AML-193 (cell line): ENCODE measurements around the gene INTS7.

Experiments used
- DNase-seq, 2 experiments: peaks; one replicate each; lab custom pipeline; 2025; lab: John Stamatoyannopoulos, UW

INTS7 gene, protein sequence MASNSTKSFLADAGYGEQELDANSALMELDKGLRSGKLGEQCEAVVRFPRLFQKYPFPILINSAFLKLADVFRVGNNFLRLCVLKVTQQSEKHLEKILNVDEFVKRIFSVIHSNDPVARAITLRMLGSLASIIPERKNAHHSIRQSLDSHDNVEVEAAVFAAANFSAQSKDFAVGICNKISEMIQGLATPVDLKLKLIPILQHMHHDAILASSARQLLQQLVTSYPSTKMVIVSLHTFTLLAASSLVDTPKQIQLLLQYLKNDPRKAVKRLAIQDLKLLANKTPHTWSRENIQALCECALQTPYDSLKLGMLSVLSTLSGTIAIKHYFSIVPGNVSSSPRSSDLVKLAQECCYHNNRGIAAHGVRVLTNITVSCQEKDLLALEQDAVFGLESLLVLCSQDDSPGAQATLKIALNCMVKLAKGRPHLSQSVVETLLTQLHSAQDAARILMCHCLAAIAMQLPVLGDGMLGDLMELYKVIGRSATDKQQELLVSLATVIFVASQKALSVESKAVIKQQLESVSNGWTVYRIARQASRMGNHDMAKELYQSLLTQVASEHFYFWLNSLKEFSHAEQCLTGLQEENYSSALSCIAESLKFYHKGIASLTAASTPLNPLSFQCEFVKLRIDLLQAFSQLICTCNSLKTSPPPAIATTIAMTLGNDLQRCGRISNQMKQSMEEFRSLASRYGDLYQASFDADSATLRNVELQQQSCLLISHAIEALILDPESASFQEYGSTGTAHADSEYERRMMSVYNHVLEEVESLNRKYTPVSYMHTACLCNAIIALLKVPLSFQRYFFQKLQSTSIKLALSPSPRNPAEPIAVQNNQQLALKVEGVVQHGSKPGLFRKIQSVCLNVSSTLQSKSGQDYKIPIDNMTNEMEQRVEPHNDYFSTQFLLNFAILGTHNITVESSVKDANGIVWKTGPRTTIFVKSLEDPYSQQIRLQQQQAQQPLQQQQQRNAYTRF

DNA sequence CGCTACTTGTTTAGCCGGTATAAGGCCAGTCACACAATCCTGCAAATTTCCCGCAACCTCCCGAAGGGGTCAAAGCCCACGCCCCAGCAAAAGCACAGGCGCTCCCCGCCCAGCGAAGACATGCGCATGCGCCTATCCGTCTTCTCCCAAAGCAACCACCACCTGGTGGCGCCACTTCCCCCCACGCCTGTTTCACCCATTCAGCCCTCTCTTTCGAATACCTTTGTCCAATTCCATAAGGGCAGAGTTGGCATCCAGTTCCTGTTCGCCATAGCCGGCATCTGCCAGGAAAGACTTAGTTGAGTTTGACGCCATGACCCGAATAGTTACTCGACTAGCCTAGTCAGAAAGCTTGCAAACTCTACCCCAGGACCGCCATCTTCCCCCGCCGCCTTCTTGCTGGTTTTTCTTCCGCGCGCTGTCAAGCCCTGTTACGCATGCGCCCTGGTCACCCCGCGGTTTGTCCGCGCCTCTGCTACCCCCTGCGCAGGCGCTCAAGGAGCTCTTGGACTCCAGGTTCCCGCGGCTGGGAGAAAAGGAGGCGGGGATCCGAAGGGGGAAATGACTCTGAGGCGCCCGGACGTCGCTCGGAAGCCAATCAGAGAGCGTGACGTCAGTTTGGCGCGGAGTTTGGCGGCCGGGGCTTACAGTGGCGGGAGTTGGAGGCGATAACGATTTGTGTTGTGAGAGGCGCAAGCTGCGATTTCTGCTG is at the start of gene INTS7, which contains the start of gene DTL:
INTS7 (minus strand) TSS at position 435 of the 712 bp plus-strand sequence; CDS start at position 315, 120 bp downstream.
DTL (plus strand) TSS at position 626 of the 712 bp plus-strand sequence. CDS start 143 bp downstream, outside the sequence.
- peak; percentile 99 for DNase-seq

DNA sequence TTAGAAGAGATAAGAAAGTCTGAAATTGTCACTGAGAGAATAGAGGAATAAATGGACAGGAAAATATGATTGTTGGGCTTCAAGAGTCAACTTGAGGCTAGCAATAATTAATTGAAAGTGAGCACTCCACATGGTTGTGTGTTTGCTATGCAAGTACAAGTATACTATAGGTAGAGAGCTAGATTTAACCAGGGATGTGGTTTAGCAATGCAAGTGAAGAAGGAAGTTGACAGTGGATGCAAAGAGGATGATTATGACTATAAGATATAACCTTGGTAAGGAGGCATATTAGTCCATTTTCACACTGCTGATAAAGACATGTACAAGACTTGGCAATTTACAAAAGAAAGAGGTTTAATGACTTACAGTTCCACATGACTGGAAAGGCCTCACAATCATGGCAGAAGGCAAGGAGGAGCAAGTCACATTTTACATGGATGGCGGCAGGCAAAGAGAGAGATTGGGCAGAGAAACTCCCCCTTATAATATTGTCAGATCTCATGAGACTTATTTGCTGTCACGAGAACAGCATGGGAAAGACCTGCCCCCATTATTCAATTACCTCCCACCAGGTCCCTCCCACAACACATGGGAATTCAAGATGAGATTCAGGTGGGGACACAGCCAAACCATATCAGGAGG is 47.5 kb upstream of the INTS7 start:
- DNase-seq: no peak

DNA sequence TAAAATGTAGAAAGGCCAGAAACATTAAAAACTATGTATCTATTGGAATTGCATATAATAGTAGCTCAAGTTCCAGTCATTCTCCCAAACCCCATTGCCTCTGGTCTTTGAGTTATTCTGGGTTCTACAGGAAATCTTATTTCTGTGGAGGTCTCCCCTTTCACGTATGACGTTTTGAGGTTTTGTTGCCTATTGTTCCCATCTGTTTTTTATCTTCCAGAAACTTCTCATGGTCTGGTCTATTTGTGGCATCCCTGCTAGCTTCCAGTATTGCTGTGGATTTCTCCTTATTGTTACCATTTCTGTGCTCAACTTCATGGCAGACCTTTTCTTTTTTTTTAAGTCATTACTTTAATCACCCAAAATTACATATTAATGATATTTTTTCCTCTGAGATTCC is 43.5 kb upstream of the INTS7 start:
- DNase-seq: no peak

DNA sequence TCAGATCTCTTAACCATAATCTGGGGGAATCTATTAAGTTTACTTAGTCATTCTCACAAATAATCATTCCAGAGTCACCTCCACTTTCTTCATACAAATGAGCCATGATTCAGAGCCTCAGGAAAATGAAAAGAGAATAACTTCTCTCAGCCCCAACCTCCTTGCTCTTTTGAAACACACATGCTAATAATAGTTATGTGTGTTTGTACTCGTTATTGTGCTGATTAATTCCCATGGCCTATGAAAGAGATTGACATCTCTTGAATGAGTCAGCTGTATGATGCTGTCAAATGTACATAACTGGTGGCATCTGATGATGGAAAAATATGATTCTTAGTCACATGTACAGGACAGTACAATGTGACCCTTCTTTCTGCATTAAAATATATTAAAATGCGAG is 41.7 kb upstream of the INTS7 start:
- DNase-seq: no peak

DNA sequence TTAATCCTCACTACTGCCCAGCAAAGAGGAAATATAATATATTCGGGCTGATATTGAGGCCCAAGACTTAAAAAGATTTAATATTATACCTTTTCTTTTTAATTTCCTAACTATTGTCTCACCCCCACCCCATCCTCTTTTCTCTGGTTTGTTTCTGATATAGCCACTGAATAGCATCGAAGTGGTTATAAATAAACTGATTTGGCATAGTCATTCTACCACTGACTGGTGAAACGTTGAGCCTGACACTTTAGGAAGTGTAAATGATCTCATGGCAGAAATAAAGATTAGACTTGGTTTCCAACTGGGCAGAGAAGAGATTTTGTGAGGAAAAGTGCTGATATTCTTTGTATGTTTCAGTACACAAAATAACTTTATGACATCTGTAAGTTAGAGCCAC is 39.5 kb upstream of the INTS7 start:
- no peak for DNase-seq

DNA sequence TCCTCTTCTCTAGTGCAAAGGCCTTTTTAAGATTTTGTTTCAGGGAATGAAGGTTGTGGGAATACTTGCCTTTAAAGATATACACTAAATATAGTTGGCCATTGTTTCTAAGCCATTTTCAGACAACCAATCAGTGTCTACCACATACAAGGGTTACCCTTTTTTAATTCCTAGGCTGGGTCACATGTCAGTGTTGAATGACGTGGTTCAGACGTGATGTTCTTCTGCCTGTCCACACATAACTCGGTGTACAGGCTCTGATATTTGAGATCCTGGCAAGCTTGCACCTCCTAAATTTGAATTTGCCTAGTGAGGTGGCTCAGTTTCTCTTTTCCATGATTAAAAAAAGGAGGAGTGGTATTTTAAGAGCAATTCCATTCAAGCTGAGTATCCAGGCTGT is 39.0 kb upstream of the INTS7 start:
- DNase-seq: no peak

DNA sequence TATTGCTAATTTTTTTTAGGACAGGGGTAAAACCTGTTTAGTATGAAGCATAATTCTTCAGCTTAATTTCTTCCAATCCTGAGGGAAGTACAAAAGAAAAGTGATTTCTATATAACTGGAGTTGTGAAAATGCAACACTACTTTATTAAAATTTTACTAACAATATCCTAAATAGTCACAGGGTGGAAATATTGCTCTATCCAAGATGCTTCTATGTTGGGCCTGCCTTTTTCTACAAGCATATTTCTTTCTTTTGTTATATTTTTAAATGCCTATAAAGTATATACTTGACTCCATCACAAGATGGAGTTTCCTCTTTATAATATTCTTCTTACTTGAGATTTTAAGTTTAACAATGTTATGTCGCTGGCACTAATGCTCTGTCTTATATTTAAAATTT is 38.1 kb upstream of the INTS7 start:
- DNase-seq: no peak

DNA sequence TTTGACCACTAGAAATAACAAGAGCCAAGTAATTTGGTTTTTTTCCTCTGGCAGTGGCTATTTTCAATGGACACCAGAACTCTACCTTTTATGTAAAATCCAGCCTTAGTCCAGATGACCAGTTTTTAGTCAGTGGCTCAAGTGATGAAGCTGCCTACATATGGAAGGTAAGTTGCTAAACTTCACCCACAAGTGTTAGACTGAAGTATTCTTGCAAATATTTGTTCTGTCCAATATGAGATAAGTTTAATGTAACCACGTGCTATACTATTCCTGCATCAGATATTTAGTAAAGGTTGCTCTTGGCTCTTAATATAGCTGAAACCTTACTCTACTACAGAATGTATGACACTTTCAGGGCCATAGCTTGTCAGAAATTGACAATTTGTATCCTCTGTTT is 36.7 kb upstream of the INTS7 start:
- DNase-seq: no peak

DNA sequence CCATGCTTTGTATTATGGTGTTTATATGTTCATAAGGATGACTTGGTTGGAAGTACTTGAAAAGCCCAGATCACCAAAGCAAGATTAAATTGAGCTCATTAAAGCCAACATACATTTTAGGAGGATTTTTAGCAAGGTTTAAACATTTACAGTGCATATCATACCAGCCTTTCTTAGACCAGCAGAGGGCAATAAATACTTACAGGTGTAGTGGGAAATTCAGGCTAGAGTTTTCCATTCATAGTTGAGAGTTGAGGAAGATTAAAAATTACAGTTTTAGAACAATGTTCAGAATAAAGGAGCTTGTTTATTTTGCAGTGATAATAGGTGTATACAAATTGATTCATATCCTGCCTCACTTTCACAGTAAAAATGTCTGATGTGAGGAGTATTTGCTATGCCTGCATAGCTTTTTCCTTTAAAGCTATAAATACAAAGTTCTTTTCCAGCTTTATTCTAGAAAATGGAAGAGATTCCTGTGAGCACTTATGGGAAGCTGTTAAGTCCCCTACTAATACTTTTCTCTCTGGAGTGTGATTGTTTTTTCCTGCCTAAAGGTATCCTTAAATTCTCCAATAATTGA is 35.5 kb upstream of the INTS7 start:
- DNase-seq: peak; percentile 18 to 35

DNA sequence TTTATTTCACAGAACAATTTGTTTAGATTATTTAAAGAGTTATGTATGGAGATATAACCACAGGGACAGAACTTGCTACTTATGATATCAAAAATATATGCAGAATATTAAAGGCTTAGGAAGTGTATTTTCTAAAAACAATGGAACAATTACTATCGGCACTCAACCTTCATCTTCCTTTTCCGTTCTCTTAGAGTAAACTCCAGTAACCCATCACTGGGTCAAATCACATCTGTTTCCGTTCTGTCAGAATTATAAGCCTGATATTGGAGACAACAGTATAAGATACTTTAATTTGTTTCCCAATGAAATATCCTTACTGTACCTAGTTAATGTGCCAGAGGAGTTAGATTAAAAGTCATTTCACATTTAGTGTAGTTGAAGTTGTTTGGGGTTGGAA is 32.4 kb upstream of the INTS7 start:
- no peak for DNase-seq

DNA sequence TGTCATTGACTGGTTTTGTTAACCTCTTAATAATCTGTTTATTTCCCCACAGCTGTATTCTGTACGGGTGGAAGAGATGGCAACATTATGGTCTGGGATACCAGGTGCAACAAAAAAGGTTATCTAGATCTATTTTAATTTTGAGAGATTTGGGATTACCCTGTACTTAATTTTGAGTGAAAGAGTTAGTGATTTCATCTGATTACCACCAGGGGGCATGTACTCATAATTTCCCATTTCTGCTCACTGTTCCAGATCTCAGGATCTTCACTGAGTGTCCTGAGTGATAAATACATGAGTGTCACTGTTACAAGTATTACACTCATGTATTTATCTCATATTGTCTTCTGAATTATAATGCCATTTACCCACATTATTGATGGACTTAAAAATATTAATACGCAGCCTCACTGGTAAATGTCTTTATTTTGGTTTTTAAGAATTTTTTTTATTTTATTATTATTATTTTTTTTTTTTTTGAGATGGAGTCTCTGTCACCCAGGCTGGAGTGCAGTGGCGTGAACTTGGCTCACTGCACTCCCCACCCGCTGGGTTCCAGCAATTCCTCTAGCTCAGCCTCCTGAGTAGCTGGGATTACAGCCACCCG is 27.6 kb upstream of the INTS7 start:
- peak; percentile 64 to 66 for DNase-seq

DNA sequence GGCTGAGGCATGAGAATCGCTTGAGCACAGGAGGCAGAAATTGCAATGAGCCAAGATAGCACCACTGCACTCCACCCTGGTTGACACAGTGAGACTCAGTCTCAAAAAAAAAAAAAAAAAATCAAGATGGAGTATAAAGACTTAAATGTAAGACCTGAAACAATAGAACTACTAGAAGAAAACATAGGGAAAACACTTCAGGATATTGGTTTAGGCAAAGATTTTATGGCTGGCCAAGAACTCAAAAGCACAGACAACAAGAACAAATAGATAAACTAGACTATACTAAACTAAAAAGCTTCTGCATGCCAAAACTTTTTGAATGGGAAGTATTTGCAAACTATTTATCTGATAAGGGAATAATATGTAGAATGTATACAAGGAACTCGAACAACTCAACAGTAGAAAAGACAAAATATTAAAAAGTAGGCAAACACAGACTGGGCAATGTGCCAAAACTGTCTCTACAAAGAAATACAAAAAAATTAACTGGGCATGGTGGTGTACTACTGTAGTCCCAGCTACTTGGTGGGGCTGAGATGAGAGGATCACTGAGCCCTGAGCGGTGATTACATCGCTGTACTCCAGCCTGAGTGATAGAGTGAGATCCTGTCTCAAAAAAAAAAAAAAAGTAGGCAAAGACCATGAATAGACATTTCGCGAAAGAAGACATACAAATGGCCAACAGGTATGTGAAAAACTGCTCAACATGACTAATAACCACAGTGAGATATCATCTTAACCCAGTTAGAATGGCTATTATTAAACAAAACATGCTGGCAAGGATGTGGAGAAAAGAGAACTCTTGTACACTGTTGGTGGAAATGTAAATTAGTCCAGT is 25.5 kb upstream of the INTS7 start:
- DNase-seq: no peak

DNA sequence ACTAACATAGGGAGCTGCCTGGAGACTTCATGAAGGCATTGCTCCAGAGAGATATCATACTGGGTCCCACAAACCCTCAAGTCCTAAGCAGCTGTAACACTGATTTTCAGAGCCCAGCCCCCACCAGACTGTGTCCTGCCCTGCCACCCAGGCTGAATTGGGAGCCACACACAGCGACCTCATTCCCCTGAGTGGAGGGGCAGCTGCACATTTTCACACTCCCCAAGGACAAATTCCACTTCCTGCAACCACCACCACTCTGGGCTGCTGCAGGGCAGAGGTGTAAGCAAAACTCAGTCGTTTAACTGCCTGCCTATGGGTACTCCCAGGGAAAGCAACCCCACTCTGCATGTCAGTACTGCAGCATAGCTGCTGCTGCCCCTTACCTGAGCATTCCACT is 20.0 kb upstream of the INTS7 start:
- DNase-seq: no peak

DNA sequence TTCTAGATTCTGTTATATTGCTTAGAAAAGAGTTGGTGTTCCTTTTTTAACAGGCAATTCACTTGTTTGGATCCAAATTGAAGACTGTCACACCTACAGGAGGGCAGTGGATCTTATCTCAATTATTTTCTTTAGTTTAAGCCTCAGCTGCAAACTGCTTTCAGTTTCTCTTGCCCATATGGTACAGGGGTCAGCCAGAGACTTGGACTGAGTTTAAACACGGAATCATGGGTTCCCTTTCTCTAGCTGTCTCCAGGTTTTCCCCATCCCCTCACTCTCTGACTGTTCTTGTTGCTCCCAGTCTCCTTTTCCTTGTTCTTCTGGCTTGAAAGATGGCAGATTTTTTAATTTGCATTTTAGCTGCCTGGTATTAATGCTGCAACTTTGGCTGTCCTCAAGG is 18.6 kb upstream of the INTS7 start:
- DNase-seq: no peak

DNA sequence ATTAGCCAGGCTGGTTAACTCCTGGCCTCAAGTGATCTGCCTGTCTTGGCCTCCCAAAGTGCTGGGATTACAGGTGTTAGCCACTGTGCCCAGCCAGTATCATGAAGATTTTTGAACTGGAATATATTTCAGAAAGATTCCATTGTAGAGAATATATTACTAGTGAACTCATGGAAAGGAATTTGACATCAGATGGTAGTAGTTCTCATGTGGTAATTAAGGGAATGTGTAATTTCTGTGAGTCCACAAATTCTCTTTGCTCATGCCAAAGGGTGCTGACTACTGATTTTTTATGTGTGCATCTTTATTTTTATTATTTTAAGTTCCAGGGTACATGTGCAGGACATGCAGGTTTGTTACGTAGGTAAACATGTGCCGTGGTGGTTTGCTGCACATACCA is 10.6 kb upstream of the INTS7 start:
- DNase-seq: no peak

DNA sequence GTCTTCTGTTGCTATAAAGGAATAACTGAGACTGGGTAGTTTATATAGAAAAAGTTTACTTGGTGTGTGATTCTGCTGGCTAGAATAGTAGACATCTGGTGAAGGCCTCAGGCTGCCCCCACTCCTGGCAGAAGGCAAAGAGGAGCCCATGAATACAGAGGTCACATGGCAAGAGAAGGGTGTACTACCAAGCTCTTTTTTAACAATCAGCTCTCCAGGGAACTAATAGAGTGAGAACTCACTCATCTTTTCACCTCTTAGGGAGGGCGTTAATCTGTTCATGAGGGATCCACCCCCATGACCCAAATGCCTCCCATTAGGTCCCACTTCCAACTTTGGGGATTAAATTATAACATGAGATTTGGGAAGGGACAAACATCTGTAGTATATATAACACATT is 9.5 kb upstream of the INTS7 start:
- DNase-seq: no peak

DNA sequence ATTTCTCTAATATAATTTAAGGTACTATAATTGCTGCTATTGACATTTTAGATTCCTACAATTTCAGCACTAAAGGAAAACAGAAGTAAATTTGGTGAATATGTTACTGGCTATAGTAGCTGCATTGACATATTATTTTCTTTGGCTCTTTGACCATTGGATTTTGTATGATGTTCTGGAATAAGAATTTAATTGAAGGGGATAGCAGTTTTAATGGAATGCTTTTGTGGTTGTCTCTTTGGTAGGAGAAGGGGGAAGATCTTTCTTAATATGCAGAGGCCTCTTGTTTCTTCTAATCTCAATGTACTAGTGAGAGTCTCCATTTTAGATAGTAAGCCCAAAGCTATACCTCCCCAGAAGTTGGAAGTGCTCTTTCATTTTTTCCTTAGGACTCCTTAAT is 7.1 kb upstream of the INTS7 start:
- DNase-seq: no peak

DNA sequence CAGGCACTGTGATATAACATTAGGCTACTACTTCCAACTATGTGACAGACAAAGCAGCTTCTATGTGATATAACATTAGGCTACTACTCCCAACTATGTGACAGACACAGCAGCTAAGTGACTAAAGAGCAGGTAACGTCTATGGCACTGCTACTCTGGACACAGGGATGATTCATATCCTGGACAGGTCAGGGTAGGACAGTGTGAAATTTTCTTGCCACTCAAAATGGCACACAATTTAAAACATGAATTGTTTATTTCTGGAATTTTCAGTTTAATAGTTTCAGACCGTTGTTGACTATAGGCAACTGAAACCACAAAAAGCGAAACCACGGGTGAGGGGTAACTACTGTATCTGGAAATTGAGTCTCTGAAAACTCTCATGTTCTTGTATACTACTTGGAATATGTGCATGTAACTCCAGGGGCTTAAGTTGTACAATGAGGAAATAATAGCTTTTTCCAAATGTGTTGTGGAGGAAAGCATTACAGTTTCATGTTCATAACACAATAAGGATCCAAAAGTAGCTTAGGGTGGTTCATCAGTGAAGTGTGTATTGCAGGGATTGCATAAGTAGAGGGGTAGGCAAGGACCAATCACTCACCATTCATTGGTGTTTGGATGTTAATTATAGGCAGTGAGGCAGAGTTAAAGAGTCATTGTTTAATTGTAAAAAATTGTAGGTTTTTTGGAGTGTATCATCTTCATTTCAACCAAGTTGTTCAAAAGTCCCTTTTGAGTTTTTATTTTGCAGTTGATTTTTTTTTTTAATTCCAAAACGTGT is 5.5 kb upstream of the INTS7 start:
- no peak for DNase-seq

DNA sequence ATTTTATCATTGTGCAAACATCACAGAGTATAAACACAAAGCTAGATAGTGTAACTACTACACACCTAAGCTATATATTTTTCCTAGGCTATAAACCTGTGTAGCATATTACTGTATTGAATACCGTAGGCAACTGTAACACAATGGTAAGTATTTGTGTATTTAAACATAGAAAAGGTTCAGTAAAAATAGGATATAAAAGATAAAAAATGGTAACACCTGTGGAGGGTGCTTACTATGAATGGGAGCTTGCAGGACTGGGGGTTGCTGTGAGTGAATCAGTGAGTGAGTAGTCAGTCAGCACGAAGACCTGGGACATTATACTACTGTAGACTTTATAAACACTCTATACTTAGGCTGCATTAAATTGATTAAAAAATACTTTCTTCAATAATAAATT is 4.3 kb upstream of the INTS7 start:
- no peak for DNase-seq
